Psoas muscle (tissue), 8 donors: Measurements from ENCODE around the gene UCHL3. TPM values are rescaled to one million over a fixed set of nuclear protein-coding genes. Genes with fewer than 3 reads are reported as not detected.
A peak's percentile ranks its signal among the peaks of the same experiment; 100 is the strongest.

Source experiments
- ATAC-seq, 4 donors: fragments of 200-7000 bp; cut with Tn5 transposase; one replicate each; pipeline ENCODE4 v1.9.1; 2020; ENCODE audit warnings: moderate library complexity in 3 of 4, mild to moderate bottlenecking in 2 of 4
- DNase-seq, 2 donors: peaks; one replicate each; pipeline ENCODE4 v3.0.0-alpha.2; 2020
- H3K27ac ChIP-seq: fragments of 200-600 bp; one replicate; pipeline ENCODE4 v1.8.0; 2022
- H3K27me3 ChIP-seq, 3 donors: fragments of 200-600 bp in 1 of 3; one replicate each; pipeline versions ENCODE4 v1.6.1 to v1.8.0; 2013 to 2022; ENCODE audit warnings: low read length in 2 of 3, mild to moderate bottlenecking in 2 of 3, moderate library complexity in 1 of 3; ENCODE audit not compliant: insufficient read depth in 3 of 3
- H3K36me3 ChIP-seq, 2 donors: fragments of 200-600 bp in 1 of 2; one replicate each; pipeline versions ENCODE4 v1.6.1 to v1.8.0; 2013 to 2022; ENCODE audit warnings: low read depth in 1 of 2, mild to moderate bottlenecking in 1 of 2, moderate library complexity in 1 of 2; ENCODE audit not compliant: insufficient read depth in 1 of 2
- H3K4me1 ChIP-seq: fragments of 200-600 bp; one replicate; pipeline ENCODE4 v1.8.0; 2022
- H3K4me3 ChIP-seq: fragments of 200-600 bp; one replicate; pipeline ENCODE4 v1.8.0; 2022; ENCODE audit warnings: mild to moderate bottlenecking
- H3K9me3 ChIP-seq: fragments of 200-600 bp; one replicate; pipeline ENCODE4 v1.8.0; 2022
- CTCF ChIP-seq: fragments of 200-600 bp; IDR thresholded peaks from one replicate; pipeline ENCODE4 v1.8.0; 2022; ENCODE audit warnings: antibody characterized with exemption
- WGBS, 3 donors: extraction: QIAGEN DNeasy Blood & Tissue Kit; methylation state at CpG; one replicate each; pipeline versions ENCODE4 v1.1.6 to v1.1.7; 2013; 5-methylcytosine and 5-hydroxymethylcytosine counted together
- intact Hi-C, 2 donors: fragments of 100-400 bp; cut with DNase I; formaldehyde crosslinking; loops; one replicate each; pipeline versions ENCODE4 v1.11.0 to v1.14.2; 2022
- polyA plus RNA-seq, 3 donors: library from polyadenylated mRNA; stranded (reverse); fragments of 200-250 nt; gene quantifications; one replicate each; pipeline ENCODE4 v1.2.3, GENCODE V29; 2013
- total RNA-seq, 4 donors: library from RNA; stranded (reverse); fragmentation: NEBNext Ultra II Directional in 2 of 4; extraction: Animal tissue kit (Norgen Biotek cat#: 25700) in 2 of 4; gene quantifications; one replicate each; pipeline versions ENCODE4 v1.2.1 to v1.2.4, GENCODE V29; 2021 to 2023
- donor health status: healthy with polysubstance abuse.
- donor health status: DM: no; HTN: no; CAD: no; lungs with moderate emphysema.
- donor health status: Bipolar disorder and iron deficiency.
- donor health status: healthy.
- donor health status: DM: yes; HTN: yes; CAD: no.
- donor health status: DM: no; HTN: no; CAD: no.
- donor health status: DM: no; HTN: no; CAD: no.
- donor health status: DM: yes; HTN: yes; CAD: no.

Gene UCHL3
- total and polyA plus RNA-seq, 7 donors: 33.8 to 96.5 (median 52.3) TPM

- no peak for TF ChIP-seq CTCF
- intact Hi-C loops: no loop called here
- H3K27me3 ChIP-seq: no peaks in the 10 kb centered on the region
- H3K4me3 ChIP-seq: no peak overlapping the region
- 96 to 100% (median 99%) methylated on average over 1 of the region's 1 CpG for WGBS, 3 donors
- no peak overlapping the region for H3K27ac ChIP-seq
- no peaks in the 10 kb centered on the region for H3K9me3 ChIP-seq
- no peak for DNase-seq
- no peak for ATAC-seq
- H3K36me3 ChIP-seq: peaks cover 6 to 32% of the 10 kb centered on the region in 2 donors
- peaks cover 14% of the 10 kb centered on the region for H3K4me1 ChIP-seq
These were observed 15.7 kb upstream of the UCHL3 start for GRCh38 chr13:75533861-75534260.

- peaks cover 6 to 26% of the 10 kb centered on the region in 2 donors for H3K36me3 ChIP-seq
- peak within 1 kb of the TSS; percentile 88 for H3K27ac ChIP-seq
- H3K9me3 ChIP-seq: no peaks in the 10 kb centered on the region
- DNase-seq: peak; percentile 81 to 88
- intact Hi-C loops: no loop called here
- TF ChIP-seq CTCF: peak; percentile 72
- 0% methylated on average over 51 of the region's 51 CpGs for WGBS, 3 donors
- peaks cover 14% of the 10 kb centered on the region for H3K4me1 ChIP-seq
- peak; percentile 92 to 99 (median 95) for ATAC-seq
- no peaks in the 10 kb centered on the region for H3K27me3 ChIP-seq
- H3K4me3 ChIP-seq: peak within 1 kb of the TSS; percentile 90
These were observed 11.9 kb upstream of the UCHL3 start, which contains the start of gene COMMD6 for GRCh38 chr13:75537401-75538365. Gene COMMD6, minus strand, starts transcription at chr13:75537841. Its CDS starts 36 bp downstream, at chr13:75537805.

- intact Hi-C loops: loop anchor here in 1 of 2 donors (10.0 kb wide), 1 partner anchor 166 kb away; no protein-coding TSS in a partner anchor
- 84 to 86% (median 85%) methylated on average over 4 of the region's 4 CpGs for WGBS, 3 donors
- Histone ChIP-seq H3K36me3 (peaks cover under 1 to 2% of the 10 kb centered on the region in 2 donors), H3K4me1 (peaks cover 12% of the 10 kb centered on the region), H3K27me3 (no peaks in the 10 kb centered on the region), H3K4me3 (no peak overlapping the region), H3K9me3 (no peaks in the 10 kb centered on the region), H3K27ac (no peak overlapping the region)
- no peak for ATAC-seq
- TF ChIP-seq CTCF: no peak
- no peak for DNase-seq
These were observed 8.3 kb upstream of the UCHL3 start for GRCh38 chr13:75541287-75541686.

- no peak for TF ChIP-seq CTCF
- H3K9me3 ChIP-seq: no peaks in the 10 kb centered on the region
- DNase-seq: no peak
- H3K4me1 ChIP-seq: peaks cover 5% of the 10 kb centered on the region
- intact Hi-C loops: loop anchor here in 1 of 2 donors (2.0 to 10.0 kb wide), 2 partner anchors 55 to 167 kb away; no protein-coding TSS in a partner anchor
- H3K27ac ChIP-seq: no peak overlapping the region
- H3K27me3 ChIP-seq: no peaks in the 10 kb centered on the region
- WGBS, 3 donors: 94 to 100% (median 95%) methylated on average over 1 of the region's 1 CpG
- ATAC-seq: no peak
- H3K36me3 ChIP-seq: no peaks in the 10 kb centered on the region
- H3K4me3 ChIP-seq: no peak overlapping the region
These were observed 7.6 kb upstream of the UCHL3 start for GRCh38 chr13:75541961-75542360.
